ENCODE results near the gene GDPD5. TPM values are rescaled to one million over a fixed set of nuclear protein-coding genes. Genes with fewer than 3 reads are reported as not detected.

Gene GDPD5
- total and polyA plus RNA-seq, 4 donors = 6.2 to 24.7 (median 12.0) TPM

- peak; percentile 54 for ATAC-seq (ENCODE audit: insufficient read depth, low FRiP score)
- WGBS, 2 donors = 49 to 71% methylated on average over 14 of the region's 14 CpGs
These were observed 57.0 kb downstream of the GDPD5 start for GRCh38 chr11:75468534-75469340.

GRCh38 chr11:75467881-75468280 lies 57.9 kb downstream of the GDPD5 start:
- ATAC-seq (ENCODE audit: insufficient read depth, low FRiP score) = no peak
- WGBS, 2 donors = 64 to 66% methylated on average over 4 of the region's 4 CpGs
- Histone ChIP-seq H3K9me3 (ENCODE audit: control insufficient read depth in 4 of 4, insufficient read depth in 3 of 4, low read length in 3 of 4) (no peaks in the 10 kb centered on the region), H3K4me1 (ENCODE audit: control insufficient read depth in 5 of 5, insufficient read depth in 5 of 5, low read length in 5 of 5) (peaks cover 0 to 40% (median 24%) of the 10 kb centered on the region in 5 donors), H3K27me3 (ENCODE audit: control insufficient read depth in 3 of 3, insufficient read depth in 3 of 3, low read length in 2 of 3) (no peaks in the 10 kb centered on the region), H3K36me3 (ENCODE audit: control insufficient read depth in 4 of 4, insufficient read depth in 4 of 4, low read length in 4 of 4) (no peaks in the 10 kb centered on the region), H3K27ac (ENCODE audit: low read depth in 1 of 2, low read length in 1 of 2) (peak overlapping the region in 1 of 2 donors; percentile 27), H3K9ac (ENCODE audit: insufficient read depth in 1 of 2, low read length in 2 of 2) (no peak overlapping the region), H3K4me3 (no peak overlapping the region)
- TF ChIP-seq, protein P1, sequence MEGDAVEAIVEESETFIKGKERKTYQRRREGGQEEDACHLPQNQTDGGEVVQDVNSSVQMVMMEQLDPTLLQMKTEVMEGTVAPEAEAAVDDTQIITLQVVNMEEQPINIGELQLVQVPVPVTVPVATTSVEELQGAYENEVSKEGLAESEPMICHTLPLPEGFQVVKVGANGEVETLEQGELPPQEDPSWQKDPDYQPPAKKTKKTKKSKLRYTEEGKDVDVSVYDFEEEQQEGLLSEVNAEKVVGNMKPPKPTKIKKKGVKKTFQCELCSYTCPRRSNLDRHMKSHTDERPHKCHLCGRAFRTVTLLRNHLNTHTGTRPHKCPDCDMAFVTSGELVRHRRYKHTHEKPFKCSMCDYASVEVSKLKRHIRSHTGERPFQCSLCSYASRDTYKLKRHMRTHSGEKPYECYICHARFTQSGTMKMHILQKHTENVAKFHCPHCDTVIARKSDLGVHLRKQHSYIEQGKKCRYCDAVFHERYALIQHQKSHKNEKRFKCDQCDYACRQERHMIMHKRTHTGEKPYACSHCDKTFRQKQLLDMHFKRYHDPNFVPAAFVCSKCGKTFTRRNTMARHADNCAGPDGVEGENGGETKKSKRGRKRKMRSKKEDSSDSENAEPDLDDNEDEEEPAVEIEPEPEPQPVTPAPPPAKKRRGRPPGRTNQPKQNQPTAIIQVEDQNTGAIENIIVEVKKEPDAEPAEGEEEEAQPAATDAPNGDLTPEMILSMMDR (IDR thresholded peaks at IDR 0.05; ENCODE audit: control extremely low read depth, extremely low read depth) = no peak
- DNase-seq = no peak

More at GRCh38 chr11:75468534-75469340, 57.0 kb downstream of the GDPD5 start:
- no peaks in the 10 kb centered on the region for H3K27me3 ChIP-seq (ENCODE audit: control insufficient read depth in 3 of 3, insufficient read depth in 3 of 3, low read length in 2 of 3)
- TF ChIP-seq, protein P1 (IDR thresholded peaks at IDR 0.05; ENCODE audit: control extremely low read depth, extremely low read depth) = no peak
- no peaks in the 10 kb centered on the region for H3K9me3 ChIP-seq (ENCODE audit: control insufficient read depth in 4 of 4, insufficient read depth in 3 of 4, low read length in 3 of 4)
- peaks cover 0 to 31% (median 16%) of the 10 kb centered on the region in 5 donors for H3K4me1 ChIP-seq (ENCODE audit: control insufficient read depth in 5 of 5, insufficient read depth in 5 of 5, low read length in 5 of 5)
- H3K4me3 ChIP-seq = no peak overlapping the region
- H3K36me3 ChIP-seq (ENCODE audit: control insufficient read depth in 4 of 4, insufficient read depth in 4 of 4, low read length in 4 of 4) = no peaks in the 10 kb centered on the region
- H3K9ac ChIP-seq (ENCODE audit: insufficient read depth in 1 of 2, low read length in 2 of 2) = peak overlapping the region in 1 of 2 donors; percentile 8
- H3K27ac ChIP-seq (ENCODE audit: low read depth in 1 of 2, low read length in 1 of 2) = peak overlapping the region in 1 of 2 donors; percentile 29
- peak; percentile 76 to 80 (median 80) for DNase-seq

DNA sequence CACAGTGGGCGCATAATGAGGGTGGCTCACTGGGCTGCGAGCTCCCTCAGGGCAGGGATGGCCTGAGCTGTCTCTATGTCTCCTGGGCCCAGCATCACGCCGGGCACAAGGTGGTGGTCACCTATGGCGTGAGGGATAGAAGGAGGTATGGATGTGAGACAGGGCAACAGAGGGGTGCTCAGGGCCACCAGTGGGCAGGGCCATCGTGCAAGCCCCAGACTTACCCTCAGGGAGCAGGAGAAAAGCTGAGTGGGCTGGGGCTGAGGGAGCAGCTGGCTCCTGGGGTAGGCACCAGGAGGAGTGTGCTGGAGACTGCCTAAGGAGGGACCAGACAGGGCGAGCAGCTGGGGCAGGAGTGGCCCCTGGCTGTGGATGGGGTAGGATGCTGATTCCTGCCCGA lies 58.4 kb downstream of the GDPD5 start:
- 94 to 96% methylated on average over 8 of the region's 8 CpGs for WGBS, 2 donors

More for the DNA sequence above, 58.4 kb downstream of the GDPD5 start:
- peaks cover 0 to 42% (median 26%) of the 10 kb centered on the region in 5 donors for H3K4me1 ChIP-seq (ENCODE audit: control insufficient read depth in 5 of 5, insufficient read depth in 5 of 5, low read length in 5 of 5)
- no peak overlapping the region for H3K27ac ChIP-seq (ENCODE audit: low read depth in 1 of 2, low read length in 1 of 2)
- no peaks in the 10 kb centered on the region for H3K36me3 ChIP-seq (ENCODE audit: control insufficient read depth in 4 of 4, insufficient read depth in 4 of 4, low read length in 4 of 4)
- no peaks in the 10 kb centered on the region for H3K27me3 ChIP-seq (ENCODE audit: control insufficient read depth in 3 of 3, insufficient read depth in 3 of 3, low read length in 2 of 3)
- ATAC-seq (ENCODE audit: insufficient read depth, low FRiP score) (no peak), DNase-seq (no peak)
- H3K4me3 ChIP-seq = no peak overlapping the region
- no peaks in the 10 kb centered on the region for H3K9me3 ChIP-seq (ENCODE audit: control insufficient read depth in 4 of 4, insufficient read depth in 3 of 4, low read length in 3 of 4)
- no peak overlapping the region for H3K9ac ChIP-seq (ENCODE audit: insufficient read depth in 1 of 2, low read length in 2 of 2)
- TF ChIP-seq, protein P1 (IDR thresholded peaks at IDR 0.05; ENCODE audit: control extremely low read depth, extremely low read depth) = no peak
